Measurements from ENCODE around the gene NELFE.
"Not testable (repeated sequence)": the region's sequence is repeated elsewhere in the genome, so short reads cannot be mapped to it uniquely, and the experiment has no call there.

DNA sequence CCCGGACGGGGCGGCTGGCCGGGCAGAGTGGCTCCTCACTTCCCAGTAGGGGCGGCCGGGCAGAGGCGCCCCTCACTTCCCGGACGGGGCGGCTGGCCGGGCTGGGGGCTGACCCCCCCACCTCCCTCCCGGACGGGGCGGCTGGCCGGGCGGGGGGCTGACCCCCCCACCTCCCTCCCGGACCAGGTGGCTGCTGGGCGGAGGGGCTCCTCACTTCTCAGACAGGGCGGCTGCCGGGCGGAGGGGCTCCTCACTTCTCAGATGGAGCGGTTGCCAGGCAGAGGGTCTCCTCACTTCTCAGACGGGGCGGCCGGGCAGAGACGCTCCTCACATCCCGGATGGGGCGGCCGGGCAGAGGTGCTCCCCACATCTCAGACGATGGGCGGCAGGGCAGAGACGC lies 26.6 kb downstream of the NELFE start:
- TF ChIP-seq, protein P1, sequence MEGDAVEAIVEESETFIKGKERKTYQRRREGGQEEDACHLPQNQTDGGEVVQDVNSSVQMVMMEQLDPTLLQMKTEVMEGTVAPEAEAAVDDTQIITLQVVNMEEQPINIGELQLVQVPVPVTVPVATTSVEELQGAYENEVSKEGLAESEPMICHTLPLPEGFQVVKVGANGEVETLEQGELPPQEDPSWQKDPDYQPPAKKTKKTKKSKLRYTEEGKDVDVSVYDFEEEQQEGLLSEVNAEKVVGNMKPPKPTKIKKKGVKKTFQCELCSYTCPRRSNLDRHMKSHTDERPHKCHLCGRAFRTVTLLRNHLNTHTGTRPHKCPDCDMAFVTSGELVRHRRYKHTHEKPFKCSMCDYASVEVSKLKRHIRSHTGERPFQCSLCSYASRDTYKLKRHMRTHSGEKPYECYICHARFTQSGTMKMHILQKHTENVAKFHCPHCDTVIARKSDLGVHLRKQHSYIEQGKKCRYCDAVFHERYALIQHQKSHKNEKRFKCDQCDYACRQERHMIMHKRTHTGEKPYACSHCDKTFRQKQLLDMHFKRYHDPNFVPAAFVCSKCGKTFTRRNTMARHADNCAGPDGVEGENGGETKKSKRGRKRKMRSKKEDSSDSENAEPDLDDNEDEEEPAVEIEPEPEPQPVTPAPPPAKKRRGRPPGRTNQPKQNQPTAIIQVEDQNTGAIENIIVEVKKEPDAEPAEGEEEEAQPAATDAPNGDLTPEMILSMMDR (optimal IDR thresholded peaks at IDR 0.05 in 1 of 3, IDR thresholded peaks at IDR 0.05 in 1 of 3, conservative IDR thresholded peaks at IDR 0.05 in 1 of 3; ENCODE audit: extremely low read depth in 1 of 3, insufficient read depth in 2 of 3, low read length in 3 of 3): not testable (repeated sequence)
- TF ChIP-seq EZH2 (IDR thresholded peaks at IDR 0.05; ENCODE audit: low read length): not testable (repeated sequence)

Data from keratinocyte (primary cell).